ENCODE results near the gene KLHL41. TPM values are rescaled to one million over a fixed set of nuclear protein-coding genes. Genes with fewer than 3 reads are reported as not detected.
"Not testable (repeated sequence)": the region's sequence is repeated elsewhere in the genome, so short reads cannot be mapped to it uniquely, and the experiment has no call there.

The KLHL41 gene
- total RNA-seq, 1 donor from 2014 or later: 4.1 TPM

DNA sequence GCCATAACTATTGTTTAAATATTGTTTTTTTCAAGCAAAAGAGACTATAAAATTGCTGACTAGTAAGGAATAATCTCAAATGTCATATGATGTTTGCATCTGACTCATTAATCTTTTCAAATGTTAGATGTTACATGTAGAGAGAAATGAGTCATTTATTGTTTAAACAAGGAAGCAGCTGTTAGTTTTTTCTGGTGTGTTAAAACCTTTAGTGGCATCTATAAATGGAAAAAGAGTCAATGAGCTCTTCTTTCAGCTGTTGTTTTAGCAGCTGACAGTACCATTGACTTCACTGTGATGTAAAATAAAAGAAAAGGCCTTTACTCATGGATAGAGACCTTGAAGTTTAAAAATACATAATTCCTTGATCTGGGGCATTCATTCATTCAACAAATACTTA lies 1.8 kb upstream of the KLHL41 start:
- peak in 1 of 2 donors; percentile 26 for DNase-seq (ENCODE audit: low spot score in 2 of 2)
- FAIRE-seq: no peak

DNA sequence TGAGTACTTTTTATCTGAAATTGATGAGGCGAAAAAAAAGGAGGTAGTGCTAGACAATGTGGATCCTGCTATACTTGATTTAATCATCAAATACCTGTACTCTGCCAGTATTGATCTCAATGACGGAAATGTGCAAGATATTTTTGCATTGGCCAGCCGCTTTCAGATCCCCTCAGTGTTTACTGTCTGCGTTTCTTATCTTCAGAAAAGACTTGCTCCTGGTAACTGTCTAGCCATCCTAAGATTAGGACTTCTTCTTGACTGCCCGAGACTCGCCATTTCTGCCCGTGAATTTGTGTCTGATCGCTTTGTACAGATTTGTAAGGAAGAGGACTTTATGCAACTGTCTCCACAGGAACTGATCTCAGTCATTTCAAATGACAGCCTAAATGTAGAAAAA lies 453 bp downstream of the KLHL41 start:
- FAIRE-seq: no peak

DNA sequence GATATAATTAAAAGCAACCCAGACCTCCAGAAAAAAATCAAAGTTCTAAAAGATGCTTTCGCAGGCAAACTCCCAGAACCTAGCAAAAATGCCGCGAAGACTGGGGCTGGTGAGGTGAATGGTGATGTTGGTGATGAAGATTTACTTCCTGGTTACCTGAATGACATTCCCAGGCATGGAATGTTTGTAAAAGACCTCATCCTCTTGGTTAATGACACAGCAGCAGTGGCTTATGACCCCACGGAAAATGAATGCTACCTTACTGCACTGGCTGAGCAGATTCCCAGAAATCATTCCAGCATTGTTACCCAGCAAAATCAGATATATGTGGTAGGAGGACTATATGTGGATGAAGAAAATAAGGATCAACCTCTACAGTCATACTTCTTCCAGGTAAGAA lies 994 bp downstream of the KLHL41 start:
- no peak for DNase-seq (ENCODE audit: low spot score in 2 of 2)
- no peak for FAIRE-seq

More for the DNA sequence above, 453 bp downstream of the KLHL41 start:
- DNase-seq (ENCODE audit: low spot score in 2 of 2): no peak

DNA sequence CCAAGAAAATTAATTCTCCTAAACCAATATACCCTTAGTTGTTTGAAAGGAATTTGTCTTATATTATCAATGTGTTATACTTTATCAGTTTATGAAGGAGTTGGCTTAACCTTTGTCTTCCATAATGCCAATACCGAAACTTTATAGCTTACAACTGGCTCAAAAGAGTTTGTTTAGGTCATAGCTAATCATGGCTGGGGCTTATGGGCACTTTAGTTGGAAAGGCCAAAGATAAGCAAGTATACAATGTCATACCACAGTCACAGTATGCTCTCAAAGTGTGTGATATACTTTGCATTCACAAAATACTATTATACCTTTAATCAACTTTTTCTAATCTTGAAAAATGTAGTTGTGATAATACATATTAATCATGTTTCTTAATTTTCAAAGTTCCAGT lies 2.3 kb downstream of the KLHL41 start:
- FAIRE-seq (no peak), DNase-seq (ENCODE audit: low spot score in 2 of 2) (no peak)

DNA sequence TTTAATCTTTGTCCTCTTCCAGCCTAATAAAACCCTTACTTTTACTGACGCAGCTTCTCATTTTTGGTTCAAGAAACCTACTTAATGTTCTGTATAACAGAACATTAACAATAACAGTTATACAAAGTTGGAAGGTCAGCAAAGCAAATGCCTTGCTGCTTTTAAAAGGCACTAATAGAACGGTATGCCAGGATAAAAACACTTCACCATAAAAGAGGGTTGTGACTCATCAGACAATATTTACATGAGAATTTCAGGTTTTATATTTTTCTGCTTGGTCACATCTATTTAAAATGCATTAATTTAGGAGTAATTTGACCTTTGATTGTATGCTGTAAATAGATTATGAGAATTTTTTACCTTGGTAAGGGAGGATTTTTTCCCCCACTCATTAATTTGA lies 3.0 kb downstream of the KLHL41 start:
- DNase-seq (ENCODE audit: low spot score in 2 of 2): no peak

DNA sequence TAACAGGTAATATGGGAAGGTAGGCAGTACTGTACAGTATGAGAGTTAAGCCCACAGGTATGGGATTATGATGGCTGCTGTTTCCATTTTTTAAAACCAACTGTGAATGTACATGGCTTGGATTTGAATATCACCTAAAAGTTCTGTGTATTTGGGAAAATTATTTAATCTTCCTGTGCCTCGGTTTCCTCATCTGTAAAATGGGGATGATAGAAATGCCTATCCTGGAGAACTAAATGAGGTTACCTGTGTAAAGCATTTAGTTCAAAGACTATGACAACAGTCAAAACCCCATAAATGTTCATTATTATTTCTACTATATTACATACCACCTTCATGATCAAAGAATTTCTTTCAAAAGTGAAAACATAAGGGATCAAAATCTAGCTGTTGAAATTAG lies 3.6 kb downstream of the KLHL41 start:
- no peak for DNase-seq (ENCODE audit: low spot score in 2 of 2)
- no peak for FAIRE-seq

More for the DNA sequence above, 3.0 kb downstream of the KLHL41 start:
- no peak for FAIRE-seq

DNA sequence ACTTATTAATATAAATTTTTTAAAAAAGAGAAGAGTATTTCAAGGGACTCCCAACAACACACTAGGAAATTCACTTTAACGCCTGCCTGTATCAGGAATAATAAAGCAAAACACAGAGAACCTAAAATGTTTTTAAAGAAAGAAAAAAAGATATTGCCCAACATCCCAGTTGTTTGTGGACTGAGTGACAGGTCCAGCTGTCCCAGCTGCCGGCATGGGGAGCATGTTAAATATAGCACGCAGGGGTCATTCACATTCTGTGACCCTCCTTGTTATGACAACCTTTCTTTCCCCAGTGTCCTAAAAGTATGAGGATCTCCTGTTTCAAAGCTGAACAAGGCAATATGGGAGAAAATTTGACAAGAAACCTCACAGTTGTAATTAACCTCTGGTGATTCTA lies 4.4 kb downstream of the KLHL41 start:
- no peak for FAIRE-seq

DNA sequence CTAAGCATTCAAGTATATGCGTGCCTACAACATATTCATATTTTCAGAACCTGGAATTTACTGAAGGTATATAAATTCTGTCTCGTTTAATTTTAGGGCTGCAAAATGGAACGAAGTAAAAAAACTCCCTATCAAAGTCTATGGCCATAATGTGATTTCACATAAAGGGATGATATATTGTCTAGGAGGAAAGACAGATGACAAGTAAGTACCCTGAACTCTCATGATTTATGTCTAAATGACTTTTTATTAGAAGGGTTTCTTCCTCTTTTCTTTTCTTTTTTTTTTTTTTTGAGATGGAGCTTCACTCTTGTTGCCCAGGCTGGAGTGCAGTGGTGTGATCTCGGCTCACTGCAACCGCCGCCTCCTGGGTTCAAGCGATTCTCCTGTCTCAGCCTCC lies 5.3 kb downstream of the KLHL41 start:
- not testable (repeated sequence) for DNase-seq (ENCODE audit: low spot score in 2 of 2); FAIRE-seq

More for the DNA sequence above, 4.4 kb downstream of the KLHL41 start:
- no peak for DNase-seq (ENCODE audit: low spot score in 2 of 2)

DNA sequence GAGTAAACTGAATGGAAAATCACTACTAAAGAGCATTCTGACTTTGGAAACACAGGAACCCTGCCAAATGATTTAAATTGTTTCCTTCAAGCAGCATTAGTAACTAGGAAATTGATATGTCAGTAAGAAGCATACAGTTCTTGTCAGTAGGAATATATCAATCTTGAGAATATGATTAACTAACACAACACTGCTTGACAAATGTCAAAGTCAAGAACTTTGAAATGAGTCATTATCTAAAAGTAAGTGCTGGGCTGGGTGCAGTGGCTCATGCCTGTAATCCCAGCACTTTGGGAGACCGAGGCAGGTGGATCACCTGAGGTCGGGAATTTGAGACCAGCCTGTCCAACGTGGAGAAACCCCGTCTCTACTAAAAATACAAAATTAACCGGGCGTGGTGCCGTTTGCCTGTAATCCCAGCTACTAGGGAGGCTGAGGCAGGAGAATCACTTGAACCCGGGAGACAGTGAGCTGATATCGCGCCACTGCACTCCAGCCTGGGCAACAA lies 7.0 kb downstream of the KLHL41 start:
- not testable (repeated sequence) for FAIRE-seq

DNA sequence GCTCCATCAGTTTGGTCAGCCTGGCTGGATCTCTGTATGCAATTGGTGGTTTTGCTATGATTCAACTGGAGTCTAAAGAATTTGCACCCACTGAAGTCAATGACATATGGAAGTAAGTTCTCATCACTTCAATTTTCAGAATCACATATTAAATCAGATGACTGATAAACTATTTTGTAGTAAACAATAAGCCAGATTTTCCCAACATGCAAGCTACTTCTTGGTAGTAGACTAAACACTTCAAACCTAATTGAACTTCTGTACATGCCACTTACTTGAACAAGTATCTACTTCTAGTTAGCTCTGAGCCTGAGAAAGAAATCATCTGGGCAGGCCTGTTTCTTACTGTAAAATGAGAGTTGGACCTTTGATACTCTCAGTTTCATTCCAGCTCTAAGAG lies 11.4 kb downstream of the KLHL41 start:
- DNase-seq (ENCODE audit: low spot score in 2 of 2) (no peak), FAIRE-seq (no peak)

More for the DNA sequence above, 7.0 kb downstream of the KLHL41 start:
- DNase-seq (ENCODE audit: low spot score in 2 of 2): not testable (repeated sequence)

DNA sequence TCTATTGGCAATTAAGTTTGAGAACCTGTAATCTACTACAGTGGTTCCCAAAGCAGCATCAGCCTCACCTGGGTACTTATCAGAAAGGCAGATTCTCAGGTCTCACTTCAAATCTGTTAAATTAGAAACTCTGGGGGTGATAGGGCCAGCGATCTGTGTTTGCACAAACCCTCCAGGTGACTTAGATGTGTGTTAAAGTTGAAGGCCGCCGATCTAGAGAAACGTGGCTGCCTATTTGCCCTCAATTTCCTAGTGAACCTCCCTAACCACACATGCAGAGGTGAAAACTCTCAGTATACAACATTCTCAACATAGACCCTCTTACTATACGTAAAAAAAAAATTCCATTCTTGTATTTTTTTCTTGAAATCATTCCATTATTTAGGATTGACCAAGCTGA lies 14.2 kb downstream of the KLHL41 start:
- DNase-seq (ENCODE audit: low spot score in 2 of 2): no peak
- no peak for FAIRE-seq

DNA sequence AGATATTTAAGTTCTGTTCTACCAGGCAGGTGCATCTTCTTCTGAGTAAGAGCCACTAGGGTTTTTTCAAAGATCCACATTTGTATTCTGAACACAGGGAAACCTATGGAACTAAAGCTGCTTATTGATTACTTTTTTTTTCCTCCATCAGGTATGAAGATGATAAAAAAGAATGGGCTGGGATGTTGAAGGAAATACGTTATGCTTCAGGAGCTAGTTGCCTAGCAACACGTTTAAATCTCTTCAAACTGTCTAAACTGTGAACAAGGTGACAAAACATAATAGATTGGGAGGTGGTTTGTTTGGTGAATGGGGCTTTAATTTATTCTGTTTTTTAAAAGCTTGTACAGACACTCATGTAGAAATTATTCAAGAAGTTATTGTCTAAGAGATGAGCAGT lies 15.9 kb downstream of the KLHL41 start:
- FAIRE-seq (no peak), DNase-seq (ENCODE audit: low spot score in 2 of 2) (no peak)

DNA sequence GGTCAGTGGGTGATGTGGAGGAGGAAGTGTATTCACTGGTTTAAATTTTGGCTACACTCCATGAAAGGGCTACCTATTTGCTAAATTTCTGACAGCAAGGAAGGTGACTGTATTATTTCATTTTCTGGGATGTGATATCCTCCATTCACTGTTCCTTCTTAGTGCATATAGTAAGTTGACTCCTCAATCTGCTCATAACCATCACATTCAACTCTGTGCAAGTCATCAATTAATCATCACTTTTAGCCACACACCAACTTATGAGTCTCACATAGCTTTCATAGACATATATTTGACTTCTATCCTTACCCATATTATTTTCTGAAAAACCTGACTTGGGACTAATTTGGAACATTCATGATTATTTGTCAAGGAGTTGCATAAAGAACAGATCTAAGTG lies 16.9 kb downstream of the KLHL41 start:
- DNase-seq (ENCODE audit: low spot score in 2 of 2): no peak

DNA sequence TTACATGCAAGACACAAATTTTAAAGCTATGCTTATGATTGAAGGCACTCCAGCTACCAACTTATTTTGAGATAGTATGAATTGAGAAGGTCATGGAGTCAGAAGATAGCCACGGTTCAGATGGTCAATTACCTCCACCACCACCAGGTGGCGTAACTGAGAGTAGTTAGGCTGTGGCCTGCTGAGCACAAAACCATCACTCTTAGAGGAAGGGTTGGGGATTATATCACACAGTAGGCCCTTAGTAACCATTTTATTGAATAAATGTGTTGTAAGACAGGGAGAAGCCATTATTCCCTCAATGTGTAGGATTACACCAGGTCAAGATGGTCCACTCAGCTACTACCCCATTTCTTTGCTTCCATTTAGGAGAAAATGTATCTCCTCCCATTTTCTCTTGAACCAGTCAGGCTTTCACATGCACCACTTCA lies 18.8 kb downstream of the KLHL41 start:
- no peak for FAIRE-seq
- DNase-seq (ENCODE audit: low spot score in 2 of 2): no peak

More for the DNA sequence above, 16.9 kb downstream of the KLHL41 start:
- no peak for FAIRE-seq

DNA sequence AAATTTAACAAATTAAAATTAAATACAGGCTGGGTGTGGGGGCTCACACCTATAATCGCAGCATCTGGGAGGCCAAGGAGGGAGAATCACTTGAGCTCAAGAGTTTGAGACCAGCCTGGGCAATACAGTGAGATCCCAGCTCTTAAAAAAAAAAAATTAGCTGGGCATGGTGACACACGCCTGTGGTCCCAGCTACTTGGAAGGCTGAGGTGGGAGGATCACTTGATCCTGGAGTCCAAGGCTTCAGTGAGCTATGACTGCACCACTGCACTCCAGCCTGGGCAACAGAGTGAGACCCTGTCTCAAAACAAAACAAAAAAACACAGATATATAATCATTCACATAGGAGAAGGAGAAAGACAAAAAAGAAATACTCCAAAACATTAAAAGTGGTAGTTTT lies 30.0 kb downstream of the KLHL41 start:
- DNase-seq (ENCODE audit: low spot score in 2 of 2); FAIRE-seq: not testable (repeated sequence)

DNA sequence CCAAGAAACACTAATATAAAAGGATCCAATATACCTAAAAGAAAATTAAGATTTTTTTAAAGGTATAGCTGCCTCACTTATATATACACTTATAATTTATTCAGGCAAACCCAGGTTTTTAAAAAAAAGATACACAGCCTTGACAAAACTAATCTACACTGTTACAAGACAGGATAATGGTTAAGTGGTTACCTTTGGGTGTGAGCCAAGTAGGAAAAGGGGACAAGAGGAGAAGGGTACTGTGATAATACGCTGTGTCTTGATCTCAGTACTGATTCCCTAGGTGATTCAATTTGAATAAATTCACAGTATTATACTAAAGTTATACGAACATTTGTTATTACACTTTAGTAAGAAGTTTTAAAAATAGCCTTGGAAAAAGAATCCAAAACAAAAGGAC lies 30.6 kb downstream of the KLHL41 start:
- DNase-seq (ENCODE audit: low spot score in 2 of 2): no peak
- FAIRE-seq: no peak

DNA sequence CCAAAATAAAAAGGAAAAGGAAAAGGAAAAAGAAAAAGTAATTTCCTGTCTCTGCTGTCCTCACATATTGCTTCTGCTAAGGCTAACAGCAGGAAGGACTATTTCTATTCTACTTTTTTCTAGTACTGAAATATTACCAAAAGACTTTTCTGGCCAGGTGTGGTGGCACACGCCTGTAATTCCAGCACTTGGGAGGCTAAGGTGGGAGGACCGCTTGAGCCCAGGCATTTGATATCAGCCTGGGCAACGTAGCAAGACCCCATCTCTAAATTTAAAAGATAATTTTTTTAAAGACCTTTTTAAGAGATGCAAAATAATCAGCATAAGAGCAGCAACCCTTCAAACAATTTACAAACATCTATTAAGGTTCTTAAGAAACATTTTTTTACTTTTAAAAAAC lies 32.9 kb downstream of the KLHL41 start:
- FAIRE-seq (no peak), DNase-seq (ENCODE audit: low spot score in 2 of 2) (no peak)

DNA sequence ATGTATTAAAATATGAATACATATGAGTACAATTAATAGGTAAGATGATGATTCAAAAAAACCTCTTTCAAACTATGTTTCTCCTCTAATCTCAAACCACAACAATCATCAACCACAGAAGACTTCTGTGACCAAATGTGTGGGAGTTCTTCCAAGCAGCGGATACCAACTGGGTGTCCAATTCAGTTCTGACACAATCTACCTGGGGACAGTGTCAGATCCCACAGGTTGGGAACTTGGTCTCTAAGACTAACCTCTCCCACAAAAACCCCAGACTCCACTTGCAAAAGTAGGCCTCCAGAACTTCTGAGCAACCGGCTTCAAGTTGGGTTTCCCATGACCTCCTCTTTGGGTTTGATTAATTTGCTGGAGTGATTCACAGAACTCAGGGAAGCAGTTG lies 37.3 kb downstream of the KLHL41 start:
- DNase-seq (ENCODE audit: low spot score in 2 of 2) (no peak), FAIRE-seq (no peak)

DNA sequence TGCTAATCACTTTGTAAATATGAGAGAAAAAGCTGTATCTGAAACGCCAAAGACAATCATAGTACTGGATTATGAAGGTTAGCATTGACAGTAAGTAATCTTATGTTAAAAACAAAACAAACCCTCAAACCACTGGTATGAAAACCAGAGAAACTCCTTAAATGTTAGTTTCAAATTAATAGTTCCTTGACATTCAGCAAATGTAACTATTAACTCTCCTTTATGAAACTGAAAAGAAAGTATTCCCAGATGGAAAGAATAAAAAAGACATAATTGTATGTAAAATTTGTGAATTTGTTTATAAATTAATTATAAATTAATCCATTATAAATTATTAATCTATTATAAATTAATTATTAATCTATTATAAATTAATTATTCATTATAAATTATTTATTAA lies 51.9 kb downstream of the KLHL41 start:
- no peak for FAIRE-seq
- no peak for DNase-seq (ENCODE audit: low spot score in 2 of 2)

DNA sequence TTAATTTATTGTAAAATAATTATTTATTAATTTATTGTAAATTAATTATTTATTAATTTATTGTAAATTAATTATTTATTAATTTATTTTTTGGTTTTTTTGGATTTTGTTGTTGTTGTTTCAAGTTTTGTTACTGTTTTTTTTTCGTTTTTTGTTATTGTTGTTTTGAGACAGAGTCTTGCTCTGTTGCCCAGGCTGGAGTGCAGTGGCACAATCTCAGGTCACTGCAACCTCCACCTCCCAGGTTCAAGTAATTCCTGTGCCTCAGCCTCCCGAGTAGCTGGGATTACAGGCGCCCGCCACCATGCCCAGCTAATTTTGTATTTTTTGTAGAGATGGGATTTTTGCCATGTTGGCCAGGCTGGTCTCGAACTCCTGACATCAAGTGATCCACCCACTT lies 52.6 kb downstream of the KLHL41 start:
- FAIRE-seq; DNase-seq (ENCODE audit: low spot score in 2 of 2): not testable (repeated sequence)

DNA sequence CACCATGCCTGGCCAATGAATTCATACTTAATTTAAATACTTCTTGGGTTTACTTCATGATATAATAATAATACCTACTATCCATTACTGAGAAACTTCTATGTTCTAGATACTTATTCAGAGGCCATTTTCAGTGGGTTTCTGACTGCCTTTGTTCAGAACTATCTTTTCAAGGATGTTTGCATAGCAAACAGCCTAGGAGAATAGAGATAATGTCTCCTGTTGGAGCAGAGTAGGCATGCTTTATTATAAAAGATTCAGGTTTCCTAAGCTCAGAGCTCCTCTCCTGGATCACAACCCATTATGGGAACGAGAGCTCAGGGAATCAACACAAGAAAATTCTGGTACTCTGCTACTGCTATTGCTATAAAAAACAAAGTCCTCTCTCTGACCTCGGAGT lies 53.0 kb downstream of the KLHL41 start:
- DNase-seq (ENCODE audit: low spot score in 2 of 2) (no peak), FAIRE-seq (no peak)

DNA sequence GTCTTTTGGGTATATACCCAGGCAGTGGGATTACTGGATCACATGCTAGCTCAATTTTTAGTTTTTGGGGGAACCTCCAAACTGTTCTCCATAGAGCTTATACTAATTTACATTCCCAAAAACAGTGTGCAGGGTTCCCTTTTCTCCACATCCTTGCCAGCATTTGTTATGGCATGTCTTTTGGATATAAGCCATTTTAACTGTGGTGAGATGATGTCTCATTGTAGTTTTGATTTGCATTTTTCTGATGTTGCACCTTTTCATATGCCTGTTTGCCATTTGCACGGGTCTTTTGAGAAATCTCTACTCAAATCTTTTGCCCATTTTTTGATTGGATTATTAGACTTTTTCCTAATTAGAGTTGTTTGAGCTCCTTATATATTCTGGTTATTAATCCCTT lies 56.2 kb downstream of the KLHL41 start:
- FAIRE-seq (no peak), DNase-seq (ENCODE audit: low spot score in 2 of 2) (no peak)

DNA sequence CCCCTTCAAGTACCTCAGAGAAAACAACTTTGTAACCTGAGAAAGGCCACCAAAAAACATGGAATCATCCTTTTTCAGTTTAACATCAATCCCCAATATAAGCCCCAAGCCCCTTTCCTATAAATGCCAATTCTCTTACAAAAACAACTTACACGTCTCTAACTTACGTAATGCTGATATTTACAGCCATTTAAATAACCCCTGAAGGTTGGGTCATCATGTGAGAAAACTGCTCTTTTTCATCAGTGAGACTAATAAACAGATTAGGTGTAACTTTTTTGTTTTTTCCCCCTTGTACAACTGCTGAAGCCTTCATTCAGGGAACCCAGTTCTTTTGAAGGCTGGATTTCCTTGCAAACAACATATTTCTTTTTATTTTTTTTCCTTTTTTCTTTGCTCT lies 60.4 kb downstream of the KLHL41 start:
- no peak for DNase-seq (ENCODE audit: low spot score in 2 of 2)
- FAIRE-seq: no peak

Measured in frontal cortex (tissue), 4 donors.